Endothelial cell of umbilical vein (primary cell): ENCODE measurements around the gene ADRM1. TPM values are rescaled to one million over a fixed set of nuclear protein-coding genes. Genes with fewer than 3 reads are reported as not detected.

Source experiments
- BruUV-seq: library from RNA; stranded (reverse); fragments of 400-500 nt; replicated peaks from 2 replicates; lab custom pipeline; 2021; lab: Mats Ljungman, UMichigan
- CTCF ChIA-PET: fragments of 300-600, 350-600 bp; sonication (Branson Sonifier 250); formaldehyde crosslinking; loops from one replicate; lab custom pipeline; 2021; ENCODE audit warnings: antibody characterized with exemption, inconsistent platforms; lab: Charles Lee
- POLR2A ChIA-PET: fragments of 300-600, 350-600 bp; sonication (Branson Sonifier 250); formaldehyde crosslinking; loops from one replicate; lab custom pipeline; 2021; ENCODE audit warnings: antibody characterized with exemption, inconsistent platforms; lab: Charles Lee
- DNase-seq: peaks from one replicate; pipeline ENCODE4 v3.0.0-alpha.2; 2011; ENCODE audit warnings: low read depth, low spot score
- FAIRE-seq: peaks from 2 replicates; lab custom pipeline; 2011; peaks lifted over from hg19 to GRCh38; lab: Jason Lieb, UNC
- H2AFZ ChIP-seq: 2 replicates; pipeline ENCODE4 v1.6.0; 2012; ENCODE audit warnings: low read depth, low read length, control low read depth, inconsistent platforms
- H3K27ac ChIP-seq: 2 replicates; pipeline ENCODE4 v1.5.1; 2011; ENCODE audit warnings: low read depth, mild to moderate bottlenecking, control low read depth, low read length, moderate library complexity; ENCODE audit not compliant: insufficient read depth
- H3K27me3 ChIP-seq, 2 experiments: 2 replicates each; pipeline versions ENCODE4 v1.6.0 to v1.6.1; 2011; ENCODE audit warnings: low read length in 2 of 2, mixed read lengths in 1 of 2; ENCODE audit not compliant: control insufficient read depth in 2 of 2, insufficient read depth in 2 of 2
- H3K36me3 ChIP-seq, 2 experiments: 2 replicates in 1 of 2; 3 replicates in 1 of 2; pipeline ENCODE4 v1.5.1; 2011; ENCODE audit warnings: low read length in 2 of 2, mild to moderate bottlenecking in 1 of 2, moderate library complexity in 1 of 2; ENCODE audit not compliant: control insufficient read depth in 2 of 2, insufficient read depth in 2 of 2; ENCODE audit errors: extremely low read depth in 1 of 2
- H3K4me1 ChIP-seq: 3 replicates; pipeline ENCODE4 v1.5.1; 2011; ENCODE audit warnings: mild to moderate bottlenecking, low read length; ENCODE audit not compliant: control insufficient read depth, insufficient read depth; ENCODE audit errors: extremely low read depth
- H3K4me2 ChIP-seq: 2 replicates; pipeline ENCODE4 v1.6.1; 2011; ENCODE audit warnings: low read length, control low read depth, mixed read lengths; ENCODE audit not compliant: insufficient read depth
- H3K4me3 ChIP-seq, 3 experiments: fragments of 200-600 bp in 1 of 3; sonication (generic), shearing (Covaris generic) in 1 of 3; replicated peaks in 1 of 3; 2 replicates each; pipeline ENCODE4 v1.5.1; 2011 to 2016; ENCODE audit warnings: control low read depth in 3 of 3, low read length in 3 of 3, mild to moderate bottlenecking in 2 of 3, inconsistent platforms in 1 of 3, low read depth in 1 of 3, moderate library complexity in 1 of 3; ENCODE audit not compliant: insufficient read depth in 1 of 3
- H3K79me2 ChIP-seq: 2 replicates; pipeline ENCODE4 v1.6.0; 2012; ENCODE audit warnings: low read length, inconsistent platforms; ENCODE audit not compliant: control insufficient read depth, insufficient read depth
- H3K9ac ChIP-seq: replicated peaks from 2 replicates; pipeline ENCODE3; 2011; ENCODE audit warnings: low read length, control low read depth; ENCODE audit not compliant: insufficient read depth; ENCODE audit errors: extremely low read depth
- H3K9me1 ChIP-seq: replicated peaks from 3 replicates; pipeline ENCODE4 v1.6.0; 2011; ENCODE audit warnings: mild to moderate bottlenecking, low read length; ENCODE audit not compliant: control insufficient read depth, insufficient read depth; ENCODE audit errors: extremely low read depth
- H3K9me3 ChIP-seq: replicated peaks from 2 replicates; pipeline ENCODE4 v1.5.1; 2012; ENCODE audit warnings: low read length, inconsistent platforms; ENCODE audit not compliant: control insufficient read depth, insufficient read depth
- H4K20me1 ChIP-seq: replicated peaks from 2 replicates; pipeline ENCODE3; 2011; ENCODE audit warnings: mild to moderate bottlenecking, low read length; ENCODE audit not compliant: control insufficient read depth, insufficient read depth; ENCODE audit errors: extremely low read depth
- CTCF ChIP-seq, 2 donors: IDR thresholded peaks; 1 replicate in 1 of 2; 2 replicates in 1 of 2; pipeline ENCODE4 v1.5.1; 2011; ENCODE audit warnings: low read length in 2 of 2, mild to moderate bottlenecking in 2 of 2, moderate library complexity in 2 of 2, control low read depth in 1 of 2, inconsistent platforms in 1 of 2, low read depth in 1 of 2; ENCODE audit not compliant: insufficient read depth in 1 of 2; ENCODE audit errors: extremely low read depth in 1 of 2
- EZH2 ChIP-seq: IDR thresholded peaks from 2 replicates; pipeline ENCODE4 v1.6.1; 2012; ENCODE audit warnings: borderline replicate concordance, low read depth, mild to moderate bottlenecking, moderate library complexity, low read length, inconsistent platforms; ENCODE audit not compliant: severe bottlenecking
- FOS ChIP-seq: IDR thresholded peaks from 2 replicates; pipeline ENCODE4 v1.6.1; 2011; ENCODE audit warnings: mild to moderate bottlenecking, low read length, moderate library complexity, borderline replicate concordance; ENCODE audit not compliant: insufficient read depth
- GATA2 ChIP-seq: IDR thresholded peaks from 2 replicates; pipeline ENCODE4 v1.7.0; 2011; ENCODE audit warnings: low read depth, mild to moderate bottlenecking, moderate library complexity, mixed read lengths, low read length; ENCODE audit not compliant: insufficient read length, insufficient read depth
- JUN ChIP-seq: IDR thresholded peaks from 2 replicates; pipeline ENCODE4 v1.6.1; 2011; ENCODE audit warnings: borderline replicate concordance, low read depth; ENCODE audit not compliant: insufficient read length, insufficient read depth
- MAX ChIP-seq: IDR thresholded peaks from 2 replicates; pipeline ENCODE4 v1.6.1; 2011; ENCODE audit not compliant: insufficient read depth, insufficient read length
- MYC ChIP-seq: IDR thresholded peaks from one replicate; pipeline ENCODE4 v1.6.1; 2011; ENCODE audit warnings: mild to moderate bottlenecking, low read depth, low read length
- POLR2A ChIP-seq: IDR thresholded peaks from 2 replicates; pipeline ENCODE4 v1.6.1; 2012; ENCODE audit warnings: low read depth, mild to moderate bottlenecking, control low read depth, low read length
- POLR2AphosphoS5 ChIP-seq: IDR thresholded peaks from 2 replicates; pipeline ENCODE4 v1.6.1; 2012; ENCODE audit warnings: low read depth, mild to moderate bottlenecking, control low read depth, low read length, moderate library complexity; ENCODE audit not compliant: insufficient read depth
- dilution Hi-C: fragments of 300-500 bp; cut with MboI; formaldehyde crosslinking; loops from one replicate; pipeline ENCODE4 v1.15.0; 2019; ENCODE audit warnings: low sequenced_read_pairs; ENCODE audit not compliant: extremely low pct_ligation_motif_present
- intact Hi-C: fragments of 100-400 bp; cut with micrococcal nuclease; formaldehyde crosslinking; loops from one replicate; pipeline ENCODE4 v1.10.0; 2022
- polyA plus RNA-seq, 4 experiments: library from polyadenylated mRNA; depleted of rRNA in 3 of 4; stranded (reverse) in 3 of 4; unstranded in 1 of 4; fragments of >200 nt; gene quantifications; 2 replicates each; pipeline versions ENCODE4 v1.2.1 to v1.2.3, GENCODE V29; 2011 to 2012; ENCODE audit warnings: missing spikeins in 1 of 4
- total RNA-seq: library from RNA; stranded (reverse); gene quantifications from 2 replicates; pipeline ENCODE4 v1.2.3, GENCODE V29; 2021

The ADRM1 gene
- total and polyA plus RNA-seq, 2 donors (not counting 3 experiments of a cell fraction or from before 2014, with no cell fraction given): 154 to 179 TPM

- no peak for TF ChIP-seq JUN
- no peak overlapping the region for H3K4me3 ChIP-seq
- POLR2A ChIA-PET: no interaction called here
- H2AFZ ChIP-seq: no peak overlapping the region
- H3K9me3 ChIP-seq: no peaks in the 10 kb centered on the region
- H3K27ac ChIP-seq: no peak overlapping the region
- DNase-seq (no peak), FAIRE-seq (no peak)
- dilution Hi-C loops: no loop called here
- intact Hi-C loops: no loop called here
- H3K27me3 ChIP-seq: no peaks in the 10 kb centered on the region
- no peak overlapping the region for H3K4me2 ChIP-seq
- no peaks in the 10 kb centered on the region for H3K79me2 ChIP-seq
- H4K20me1 ChIP-seq: no peaks in the 10 kb centered on the region
- H3K4me1 ChIP-seq: no peaks in the 10 kb centered on the region
- H3K36me3 ChIP-seq: peaks cover 14 to 61% of the 10 kb centered on the region in 2 experiments
- no peaks in the 10 kb centered on the region for H3K9me1 ChIP-seq
- H3K9ac ChIP-seq: no peak overlapping the region
- no TSS peak for BruUV-seq
- CTCF ChIA-PET: interaction anchor here (0.8 kb wide), 1 partner anchor 51 kb away, joined by 3 read pairs; no protein-coding TSS in a partner anchor
These were observed 28.6 kb downstream of the ADRM1 start for GRCh38 chr20:62331347-62331746.

- no peaks in the 10 kb centered on the region for H3K9me3 ChIP-seq
- intact Hi-C loops (no loop called here), dilution Hi-C loops (no loop called here)
- H3K27me3 ChIP-seq: no peaks in the 10 kb centered on the region
- no peak overlapping the region for H3K9ac ChIP-seq
- no peak overlapping the region for H3K4me2 ChIP-seq
- H3K27ac ChIP-seq: no peak overlapping the region
- no peaks in the 10 kb centered on the region for H4K20me1 ChIP-seq
- TF ChIP-seq MYC: no peak
- no peak for TF ChIP-seq CTCF (IDR thresholded peaks at IDR 0.05; ENCODE audit: extremely low read depth in 1 of 2, insufficient read depth in 1 of 2, low read depth in 1 of 2, low read length in 2 of 2)
- TF ChIP-seq MAX: no peak
- TF ChIP-seq POLR2AphosphoS5: no peak
- TF ChIP-seq EZH2: no peak
- no peak for TF ChIP-seq GATA2
- TF ChIP-seq POLR2A: no peak
- TF ChIP-seq JUN: no peak
- no peak for TF ChIP-seq FOS
- H3K4me3 ChIP-seq: no peak overlapping the region
- no TSS peak for BruUV-seq
- no peaks in the 10 kb centered on the region for H3K9me1 ChIP-seq
- H2AFZ ChIP-seq: no peak overlapping the region
- DNase-seq (no peak), FAIRE-seq (no peak)
- peaks cover 8 to 65% of the 10 kb centered on the region in 2 experiments for H3K36me3 ChIP-seq
- no peaks in the 10 kb centered on the region for H3K79me2 ChIP-seq
- POLR2A ChIA-PET: no interaction called here
- H3K4me1 ChIP-seq: no peaks in the 10 kb centered on the region
- CTCF ChIA-PET: interaction anchor here (0.6 kb wide), 1 partner anchor 20 kb away, joined by 3 read pairs; no protein-coding TSS in a partner anchor
These were observed 29.6 kb downstream of the ADRM1 start for GRCh38 chr20:62332421-62332820.
